ENCODE measurements around the gene SMIM43. TPM values are rescaled to one million over a fixed set of nuclear protein-coding genes. Genes with fewer than 3 reads are reported as not detected.

SMIM43 gene
- total RNA-seq: not detected in 2 replicates
- polyA plus RNA-seq: 0.08 and 0.18 TPM in 2 replicates
- polyA plus RNA-seq (2011; cell fraction: cytosol; rRNA removed): 0.04 and 0.10 TPM in 2 replicates
- polyA plus RNA-seq (2011; cell fraction: nucleus; rRNA removed): 0.20 and 0.45 TPM in 2 replicates
- polyA plus RNA-seq (2012): 0.18 TPM in 1 of 2 replicates, not detected in the other
- polyA minus RNA-seq: not detected in 2 replicates
- polyA minus RNA-seq (2011; cell fraction: cytosol; rRNA and poly(A)+ RNA removed): not detected
- polyA minus RNA-seq (2011; cell fraction: nucleus; rRNA and poly(A)+ RNA removed): not detected in 2 replicates
- percentile 17 among the genes with signal in this experiment for Bru-seq, nascent RNA
- BruChase-seq, experiment 1, labeled RNA remaining after a 6-hour chase: percentile 11 among the genes with signal in this experiment
- percentile 15 among the genes with signal in this experiment for BruChase-seq, experiment 2, labeled RNA remaining after a 2-hour chase
- long read RNA-seq: 0 reads

DNA sequence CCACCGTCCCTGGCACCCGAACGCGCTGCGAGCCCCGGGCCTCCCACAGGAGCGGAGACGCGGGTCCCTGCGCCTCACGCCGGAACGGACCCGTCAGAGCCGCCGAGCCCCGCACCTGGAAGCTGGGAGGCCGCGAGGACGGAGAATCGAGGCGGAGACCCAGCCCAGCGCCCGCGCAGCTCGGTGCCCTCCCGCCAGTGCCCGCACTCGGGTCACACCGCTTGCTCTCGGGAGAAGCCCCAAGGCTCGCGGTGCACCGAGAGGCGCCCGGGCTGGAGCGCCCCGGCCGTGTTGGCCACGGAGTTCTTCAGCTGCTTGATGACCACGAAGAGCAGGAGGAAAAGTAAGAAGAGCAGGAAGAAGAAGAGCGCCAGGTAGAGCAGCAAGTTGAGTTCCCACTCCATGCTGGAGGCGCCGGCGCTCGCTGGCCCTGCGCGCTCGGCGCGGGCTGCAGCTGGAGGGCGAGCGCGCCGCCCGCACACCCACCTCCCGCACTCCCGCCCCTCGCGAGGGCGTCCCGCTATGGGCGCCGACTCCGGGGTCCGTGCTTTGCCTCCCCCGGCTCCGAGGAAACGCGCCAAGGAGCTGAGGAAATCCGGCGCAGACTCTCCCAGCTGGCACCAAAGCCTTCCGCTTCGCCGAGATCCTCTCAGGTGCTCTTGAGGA lies at the start of gene SMIM43:
TSS of gene SMIM43 (minus strand) at position 463 of the 666 bp plus-strand sequence. CDS start at position 404, 59 bp downstream.
- FAIRE-seq (no peak), DNase-seq (ENCODE audit: low read depth, low spot score) (peak; percentile 13)
- H3K27me3 ChIP-seq (ENCODE audit: control insufficient read depth in 2 of 2, insufficient read depth in 2 of 2, low read length in 2 of 2): peaks cover 28 to 35% of the 10 kb centered on the region in 2 experiments
- intact Hi-C loops (cut with micrococcal nuclease) (no loop called here), dilution Hi-C loops (cut with MboI; ENCODE audit: extremely low pct_ligation_motif_present, low sequenced_read_pairs) (no loop called here)
- BruUV-seq (replicated peaks): no TSS peak
- peak within 1 kb of the TSS; percentile 8 for H3K9ac ChIP-seq (replicated peaks; ENCODE audit: extremely low read depth, insufficient read depth, low read length)
- H3K4me2 ChIP-seq (ENCODE audit: insufficient read depth, low read length): peak within 1 kb of the TSS; percentile 72
- H3K36me3 ChIP-seq (ENCODE audit: control insufficient read depth in 2 of 2, extremely low read depth in 1 of 2, insufficient read depth in 2 of 2, low read length in 2 of 2): no peaks in the 10 kb centered on the region
- peak within 1 kb of the TSS; percentile 51 to 54 (median 52) for H3K4me3 ChIP-seq (replicated peaks in 1 of 3; ENCODE audit: insufficient read depth in 1 of 3, low read depth in 1 of 3, low read length in 3 of 3)
- H3K79me2 ChIP-seq (ENCODE audit: control insufficient read depth, insufficient read depth, low read length): no peaks in the 10 kb centered on the region
- no peak within 1 kb of the TSS for H3K27ac ChIP-seq (ENCODE audit: insufficient read depth, low read depth, low read length)
- TF ChIP-seq POLR2AphosphoS5 (IDR thresholded peaks at IDR 0.05; ENCODE audit: insufficient read depth, low read depth, low read length) (no peak), FOS (IDR thresholded peaks at IDR 0.05; ENCODE audit: borderline replicate concordance, insufficient read depth, low read length) (no peak), EZH2 (IDR thresholded peaks at IDR 0.05; ENCODE audit: borderline replicate concordance, low read depth, low read length, severe bottlenecking) (peak; percentile 56), JUN (IDR thresholded peaks at IDR 0.05; ENCODE audit: borderline replicate concordance, insufficient read depth, insufficient read length, low read depth) (no peak)
- TF ChIP-seq, protein P1, sequence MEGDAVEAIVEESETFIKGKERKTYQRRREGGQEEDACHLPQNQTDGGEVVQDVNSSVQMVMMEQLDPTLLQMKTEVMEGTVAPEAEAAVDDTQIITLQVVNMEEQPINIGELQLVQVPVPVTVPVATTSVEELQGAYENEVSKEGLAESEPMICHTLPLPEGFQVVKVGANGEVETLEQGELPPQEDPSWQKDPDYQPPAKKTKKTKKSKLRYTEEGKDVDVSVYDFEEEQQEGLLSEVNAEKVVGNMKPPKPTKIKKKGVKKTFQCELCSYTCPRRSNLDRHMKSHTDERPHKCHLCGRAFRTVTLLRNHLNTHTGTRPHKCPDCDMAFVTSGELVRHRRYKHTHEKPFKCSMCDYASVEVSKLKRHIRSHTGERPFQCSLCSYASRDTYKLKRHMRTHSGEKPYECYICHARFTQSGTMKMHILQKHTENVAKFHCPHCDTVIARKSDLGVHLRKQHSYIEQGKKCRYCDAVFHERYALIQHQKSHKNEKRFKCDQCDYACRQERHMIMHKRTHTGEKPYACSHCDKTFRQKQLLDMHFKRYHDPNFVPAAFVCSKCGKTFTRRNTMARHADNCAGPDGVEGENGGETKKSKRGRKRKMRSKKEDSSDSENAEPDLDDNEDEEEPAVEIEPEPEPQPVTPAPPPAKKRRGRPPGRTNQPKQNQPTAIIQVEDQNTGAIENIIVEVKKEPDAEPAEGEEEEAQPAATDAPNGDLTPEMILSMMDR (IDR thresholded peaks at IDR 0.05; ENCODE audit: extremely low read depth in 1 of 2, insufficient read depth in 1 of 2, low read depth in 1 of 2, low read length in 2 of 2): no peak
- TF ChIP-seq, protein P2, sequence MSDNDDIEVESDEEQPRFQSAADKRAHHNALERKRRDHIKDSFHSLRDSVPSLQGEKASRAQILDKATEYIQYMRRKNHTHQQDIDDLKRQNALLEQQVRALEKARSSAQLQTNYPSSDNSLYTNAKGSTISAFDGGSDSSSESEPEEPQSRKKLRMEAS (IDR thresholded peaks at IDR 0.05; ENCODE audit: insufficient read depth, insufficient read length): no peak
- POLR2A ChIA-PET: no interaction called here
- H4K20me1 ChIP-seq (replicated peaks; ENCODE audit: control insufficient read depth, extremely low read depth, insufficient read depth, low read length): no peaks in the 10 kb centered on the region
- CTCF ChIA-PET: interaction anchor here (0.9 to 2.8 kb wide), 9 partner anchors 14 to 302 kb away, joined by 3 to 10 read pairs (median 4); no protein-coding TSS in a partner anchor
- peaks cover 5% of the 10 kb centered on the region for H3K4me1 ChIP-seq (ENCODE audit: control insufficient read depth, extremely low read depth, insufficient read depth, low read length)
- peak within 1 kb of the TSS; percentile 78 for H2AFZ ChIP-seq (ENCODE audit: low read depth, low read length)
- no peaks in the 10 kb centered on the region for H3K9me3 ChIP-seq (replicated peaks; ENCODE audit: control insufficient read depth, insufficient read depth, low read length)
- H3K9me1 ChIP-seq (replicated peaks; ENCODE audit: control insufficient read depth, extremely low read depth, insufficient read depth, low read length): no peaks in the 10 kb centered on the region

Data from endothelial cell of umbilical vein (primary cell).